Measurements from ENCODE around the gene RAD21L1. TPM values are rescaled to one million over a fixed set of nuclear protein-coding genes. Genes with fewer than 3 reads are reported as not detected.

The RAD21L1 gene
- total and polyA plus RNA-seq, 11 donors: not detected

DNA sequence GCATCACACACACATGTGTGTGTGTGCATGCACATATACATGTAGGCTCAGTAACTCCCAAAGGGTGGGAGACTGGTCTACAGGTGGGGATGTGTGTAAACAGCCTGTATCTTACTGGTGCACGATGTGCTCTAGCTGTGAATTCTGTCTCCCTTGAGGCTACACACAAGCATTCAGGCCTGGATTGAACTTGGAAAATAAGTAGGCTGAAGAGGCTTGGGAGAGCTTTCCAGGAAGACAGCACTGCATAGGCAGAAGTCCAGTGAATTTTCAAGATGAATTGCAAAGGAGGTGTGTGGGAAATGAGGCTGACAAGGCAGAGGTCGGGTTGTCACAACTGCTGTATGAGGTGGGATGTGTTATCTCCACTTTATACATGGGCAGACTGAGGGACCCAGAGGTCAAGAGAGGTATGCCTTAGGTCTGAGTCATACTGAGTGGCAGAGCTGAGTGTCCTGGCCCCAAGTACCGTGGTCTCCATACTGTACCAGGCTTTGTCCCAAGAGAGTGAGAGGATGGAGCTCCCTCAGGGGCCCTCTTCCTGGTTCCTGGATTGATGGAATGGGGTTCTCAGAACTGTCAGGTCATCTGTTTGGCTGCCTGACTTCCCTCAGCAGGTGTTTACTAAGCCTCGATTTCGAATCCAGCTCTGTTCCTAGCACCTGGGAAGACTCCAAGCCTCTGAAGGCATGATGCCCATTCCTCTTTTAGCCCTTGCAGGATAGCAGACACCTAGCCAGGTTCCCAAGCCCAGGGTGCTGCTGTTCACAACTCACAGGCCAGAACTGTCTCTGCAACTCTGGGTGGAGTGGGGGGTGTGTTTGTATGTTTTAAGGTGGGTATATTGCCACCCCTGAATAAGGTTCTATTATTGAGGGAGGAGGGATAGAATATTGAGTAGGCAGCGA is 54.6 kb downstream of the RAD21L1 start:
- 54 to 75% (median 66%) methylated on average over 6 of the region's 6 CpGs for WGBS, 4 donors
- Histone ChIP-seq H3K36me3 (no peaks in the 10 kb centered on the region), H3K9me3 (no peaks in the 10 kb centered on the region), H3K4me3 (no peak overlapping the region), H3K4me1 (peaks cover 0 to 16% (median 4%) of the 10 kb centered on the region in 12 donors), H3K27ac (peak overlapping the region in 2 of 12 donors; percentile 4 to 44), H3K27me3 (no peaks in the 10 kb centered on the region)
- intact Hi-C loops (cut with DNase I): loop anchor here in 1 of 10 donors (10.0 kb wide), 1 partner anchor 56 kb away; the partner anchor contains the start of gene RAD21L1
- no peak for DNase-seq
- no peak for TF ChIP-seq POLR2A (IDR thresholded peaks at IDR 0.05)
- TF ChIP-seq, protein P1, sequence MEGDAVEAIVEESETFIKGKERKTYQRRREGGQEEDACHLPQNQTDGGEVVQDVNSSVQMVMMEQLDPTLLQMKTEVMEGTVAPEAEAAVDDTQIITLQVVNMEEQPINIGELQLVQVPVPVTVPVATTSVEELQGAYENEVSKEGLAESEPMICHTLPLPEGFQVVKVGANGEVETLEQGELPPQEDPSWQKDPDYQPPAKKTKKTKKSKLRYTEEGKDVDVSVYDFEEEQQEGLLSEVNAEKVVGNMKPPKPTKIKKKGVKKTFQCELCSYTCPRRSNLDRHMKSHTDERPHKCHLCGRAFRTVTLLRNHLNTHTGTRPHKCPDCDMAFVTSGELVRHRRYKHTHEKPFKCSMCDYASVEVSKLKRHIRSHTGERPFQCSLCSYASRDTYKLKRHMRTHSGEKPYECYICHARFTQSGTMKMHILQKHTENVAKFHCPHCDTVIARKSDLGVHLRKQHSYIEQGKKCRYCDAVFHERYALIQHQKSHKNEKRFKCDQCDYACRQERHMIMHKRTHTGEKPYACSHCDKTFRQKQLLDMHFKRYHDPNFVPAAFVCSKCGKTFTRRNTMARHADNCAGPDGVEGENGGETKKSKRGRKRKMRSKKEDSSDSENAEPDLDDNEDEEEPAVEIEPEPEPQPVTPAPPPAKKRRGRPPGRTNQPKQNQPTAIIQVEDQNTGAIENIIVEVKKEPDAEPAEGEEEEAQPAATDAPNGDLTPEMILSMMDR (IDR thresholded peaks at IDR 0.05): no peak
- ATAC-seq: peak; percentile 38 to 69 (median 56)

DNA sequence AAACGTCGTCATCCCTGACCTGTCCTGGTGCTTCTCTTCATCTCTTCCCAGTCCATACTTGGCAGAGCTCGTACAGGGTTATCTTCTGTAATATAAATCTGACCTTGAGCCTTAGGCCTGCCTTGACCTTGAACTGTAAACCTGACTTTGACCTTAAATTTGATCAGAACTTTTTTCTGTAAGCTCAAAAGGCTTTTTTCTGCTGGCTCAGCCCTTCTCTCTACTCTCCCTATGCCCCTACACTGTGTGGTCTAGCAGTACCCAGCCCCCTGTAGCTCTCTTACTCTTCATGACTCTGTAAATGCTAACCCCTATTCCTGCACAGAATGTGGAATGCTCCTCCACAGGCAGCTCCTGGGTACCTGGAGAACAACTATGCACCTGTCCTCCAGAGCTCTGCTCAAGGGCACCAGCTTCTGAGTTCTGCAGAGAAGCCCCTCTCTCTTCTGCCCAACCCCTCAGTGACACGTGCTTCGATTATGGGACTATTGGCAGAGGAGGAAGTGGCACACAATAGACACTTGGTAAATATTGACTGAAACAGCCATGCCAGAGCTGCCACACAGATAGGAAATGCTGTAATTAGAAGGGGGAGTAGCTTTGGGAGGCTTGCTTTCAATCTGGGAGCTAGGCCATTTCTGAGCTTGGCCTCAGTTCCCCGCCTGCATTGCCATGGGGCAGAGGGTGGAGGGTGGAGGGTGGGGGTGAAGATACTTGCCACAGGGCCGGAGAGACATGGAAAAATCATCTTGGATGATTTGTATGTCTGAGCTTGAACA is 55.6 kb downstream of the RAD21L1 start:
- Histone ChIP-seq H3K9me3 (no peaks in the 10 kb centered on the region), H3K27me3 (no peaks in the 10 kb centered on the region), H3K27ac (peak overlapping the region in 10 of 12 donors; percentile 2 to 52 (median 40)), H3K36me3 (no peaks in the 10 kb centered on the region), H3K4me1 (peaks cover 0 to 16% (median 7%) of the 10 kb centered on the region in 12 donors), H3K4me3 (no peak overlapping the region)
- 55 to 71% (median 61%) methylated on average over 7 of the region's 7 CpGs for WGBS, 4 donors
- no peak for TF ChIP-seq POLR2A (IDR thresholded peaks at IDR 0.05)
- TF ChIP-seq, protein P1 (IDR thresholded peaks at IDR 0.05): no peak
- ATAC-seq (peak; percentile 45 to 82 (median 64)), DNase-seq (no peak)
- intact Hi-C loops (cut with DNase I): loop anchor here in 1 of 10 donors (10.0 kb wide), 1 partner anchor 57 kb away; the partner anchor contains the start of gene RAD21L1

DNA sequence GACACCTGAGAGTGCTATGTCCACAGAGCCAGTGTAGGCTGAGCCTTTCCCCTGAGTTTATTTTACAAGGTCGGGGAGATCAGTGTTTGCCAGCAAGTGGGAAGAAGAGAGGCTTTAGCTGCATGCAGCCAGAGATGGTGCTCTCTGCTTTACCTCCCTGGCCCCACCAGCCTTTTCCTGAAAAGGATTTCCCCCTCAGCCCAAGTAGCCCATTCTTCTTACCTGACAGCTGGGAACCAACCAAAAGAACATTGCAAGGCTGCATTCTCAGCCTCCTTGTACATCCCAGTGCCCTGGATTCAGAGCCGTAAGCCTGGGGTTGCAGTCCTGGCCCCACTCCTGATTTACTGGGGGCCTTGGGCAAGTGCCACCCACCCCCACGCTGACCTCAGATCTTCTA is 57.1 kb downstream of the RAD21L1 start:
- Histone ChIP-seq H3K4me1 (peaks cover 0 to 19% (median 8%) of the 10 kb centered on the region in 12 donors), H3K36me3 (no peaks in the 10 kb centered on the region), H3K4me3 (no peak overlapping the region), H3K27me3 (no peaks in the 10 kb centered on the region), H3K9me3 (no peaks in the 10 kb centered on the region), H3K27ac (no peak overlapping the region)
- DNase-seq (no peak), ATAC-seq (no peak)
- 71 to 85% (median 74%) methylated on average over 3 of the region's 3 CpGs for WGBS, 4 donors
- no peak for TF ChIP-seq POLR2A (IDR thresholded peaks at IDR 0.05)
- TF ChIP-seq, protein P1 (IDR thresholded peaks at IDR 0.05): no peak
- intact Hi-C loops (cut with DNase I): loop anchor here in 1 of 10 donors (10.0 kb wide), 1 partner anchor 58 kb away; the partner anchor contains the start of gene RAD21L1
